Activated naive CD8-positive, alpha-beta T cell treated with anti-CD3 and anti-CD28 coated beads for 36 hours (primary cell): Measurements from ENCODE around the gene ADGRA1. TPM values are rescaled to one million over a fixed set of nuclear protein-coding genes. Genes with fewer than 3 reads are reported as not detected.

Experiments
- DNase-seq: peaks from one replicate; pipeline ENCODE4 v3.0.0; 2021
- H3K27ac Mint-ChIP-seq: one replicate; pipeline ENCODE4 v1.8.0; 2022; ENCODE audit warnings: mild to moderate bottlenecking, moderate library complexity, mixed read lengths
- H3K27me3 Mint-ChIP-seq: one replicate; pipeline ENCODE4 v1.8.0; 2022; ENCODE audit warnings: mild to moderate bottlenecking, mixed read lengths
- H3K36me3 Mint-ChIP-seq: one replicate; pipeline ENCODE4 v1.8.0; 2021; ENCODE audit warnings: mild to moderate bottlenecking, mixed read lengths
- H3K4me1 Mint-ChIP-seq: one replicate; pipeline ENCODE4 v1.8.0; 2021; ENCODE audit warnings: mixed read lengths
- H3K4me3 Mint-ChIP-seq: one replicate; pipeline ENCODE4 v1.8.0; 2022; ENCODE audit warnings: mild to moderate bottlenecking, moderate library complexity, mixed read lengths
- H3K9me3 Mint-ChIP-seq: one replicate; pipeline ENCODE4 v1.8.0; 2022; ENCODE audit warnings: mixed read lengths
- total RNA-seq, 2 experiments: library from RNA; stranded (reverse); gene quantifications; one replicate each; pipeline ENCODE4 v1.2.3, GENCODE V29; 2021

ADGRA1 gene
- total RNA-seq, 2 experiments from 2014 or later, result not detected

DNA sequence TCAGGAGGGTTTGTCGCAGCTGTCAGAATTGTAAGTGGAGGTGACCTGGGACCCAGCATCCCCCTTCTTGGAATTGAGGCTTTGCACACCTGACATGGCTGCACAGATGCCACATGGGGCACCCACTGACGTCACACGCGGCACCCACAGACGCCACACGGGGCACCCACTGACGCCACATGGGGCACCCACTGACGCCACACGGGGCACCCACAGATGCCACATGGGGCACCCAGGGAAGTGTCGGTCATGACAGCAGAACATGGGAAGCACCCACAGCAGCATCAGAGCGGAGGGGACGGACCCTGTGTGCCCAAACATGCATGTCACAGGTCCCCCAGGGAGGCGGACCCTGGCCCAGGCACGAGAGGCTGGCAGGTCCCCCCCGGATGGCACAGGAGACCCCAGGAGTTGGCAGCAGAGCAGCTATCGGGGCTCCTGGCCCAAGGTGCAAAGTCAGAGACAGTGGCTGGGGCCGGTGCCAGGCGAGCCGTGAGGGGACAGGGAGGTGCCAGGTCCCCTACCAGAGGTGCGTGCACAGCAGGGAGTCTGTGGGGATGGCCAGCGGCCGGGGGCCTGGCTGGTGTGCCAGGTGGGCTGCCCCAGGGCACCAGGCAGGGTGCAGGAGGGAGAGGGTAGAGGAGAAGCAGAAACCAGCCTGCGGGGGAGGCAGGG is 93.4 kb downstream of the ADGRA1 start:
- Mint-ChIP-seq H3K4me1 (no peaks in the 10 kb centered on the region), H3K27ac (no peak overlapping the region), H3K27me3 (peaks cover 5% of the 10 kb centered on the region), H3K9me3 (peaks cover 7% of the 10 kb centered on the region), H3K36me3 (no peaks in the 10 kb centered on the region), H3K4me3 (no peak overlapping the region)
- DNase-seq, result no peak

Other genes starting within 250 kb of the ADGRA1 start
- 1 to 10 TPM; 1.1 to 1.5 TPM for gene CFAP46, start 145.4 kb upstream of the ADGRA1 start, total RNA-seq
- not detected for gene KNDC1, start 72.3 kb downstream of the ADGRA1 start, total RNA-seq
- gene UTF1, start 142.3 kb downstream of the ADGRA1 start, total RNA-seq, result not detected
- not detected for gene VENTX, start 149.9 kb downstream of the ADGRA1 start, total RNA-seq
- 10 to 100 TPM; 34.7 to 41.1 TPM for gene ADAM8, start 188.9 kb downstream of the ADGRA1 start, total RNA-seq
- gene TUBGCP2, start 220.9 kb downstream of the ADGRA1 start, total RNA-seq, result 10 to 100 TPM; 53.3 to 57.8 TPM
- gene ZNF511, start 221.0 kb downstream of the ADGRA1 start, total RNA-seq, result 10 to 100 TPM; 73.4 to 77.3 TPM
- gene CALY, start 249.0 kb downstream of the ADGRA1 start, total RNA-seq, result not detected